Ishikawa (cell line): ENCODE data around the gene ELF5.

Experiments used
- CEBPB ChIP-seq: IDR thresholded peaks from 2 replicates; pipeline ENCODE4 v1.6.1; 2012
- CREB1 ChIP-seq: IDR thresholded peaks from 2 replicates; pipeline ENCODE4 v1.6.1; 2012; ENCODE audit warnings: low read depth
- EGR1 ChIP-seq: IDR thresholded peaks from 2 replicates; pipeline ENCODE4 v1.6.1; 2012
- EP300 ChIP-seq: IDR thresholded peaks from 2 replicates; pipeline ENCODE4 v1.6.1; 2012; ENCODE audit warnings: borderline replicate concordance
- FOXM1 ChIP-seq: IDR thresholded peaks from 2 replicates; pipeline ENCODE4 v1.6.1; 2012; ENCODE audit warnings: low read depth, borderline replicate concordance
- NFIC ChIP-seq: IDR thresholded peaks from 2 replicates; pipeline ENCODE4 v1.6.1; 2012
- RAD21 ChIP-seq: IDR thresholded peaks from 2 replicates; pipeline ENCODE4 v1.6.1; 2012; ENCODE audit warnings: low read depth
- TAF1 ChIP-seq: IDR thresholded peaks from 2 replicates; pipeline ENCODE4 v1.6.1; 2012; ENCODE audit warnings: low read depth, mild to moderate bottlenecking
- TCF12 ChIP-seq: IDR thresholded peaks from 2 replicates; pipeline ENCODE4 v1.6.1; 2012; ENCODE audit warnings: low read depth
- TEAD4 ChIP-seq: IDR thresholded peaks from 2 replicates; pipeline ENCODE4 v1.6.1; 2012
- YY1 ChIP-seq: IDR thresholded peaks from 2 replicates; pipeline ENCODE4 v1.6.1; 2012; ENCODE audit warnings: low read depth
- ZBTB7A ChIP-seq: IDR thresholded peaks from 2 replicates; pipeline ENCODE4 v1.6.1; 2012; ENCODE audit warnings: low read depth
- TF ChIP-seq, protein P1 (sequence below): IDR thresholded peaks from 2 replicates; pipeline ENCODE4 v1.6.1; 2012; ENCODE audit warnings: low read depth, mild to moderate bottlenecking
- TF ChIP-seq, protein P2 (sequence below): IDR thresholded peaks from 2 replicates; pipeline ENCODE4 v1.6.1; 2012
- TF ChIP-seq, protein P3 (sequence below): IDR thresholded peaks from 2 replicates; pipeline ENCODE4 v1.6.1; 2012

The ELF5 gene

DNA sequence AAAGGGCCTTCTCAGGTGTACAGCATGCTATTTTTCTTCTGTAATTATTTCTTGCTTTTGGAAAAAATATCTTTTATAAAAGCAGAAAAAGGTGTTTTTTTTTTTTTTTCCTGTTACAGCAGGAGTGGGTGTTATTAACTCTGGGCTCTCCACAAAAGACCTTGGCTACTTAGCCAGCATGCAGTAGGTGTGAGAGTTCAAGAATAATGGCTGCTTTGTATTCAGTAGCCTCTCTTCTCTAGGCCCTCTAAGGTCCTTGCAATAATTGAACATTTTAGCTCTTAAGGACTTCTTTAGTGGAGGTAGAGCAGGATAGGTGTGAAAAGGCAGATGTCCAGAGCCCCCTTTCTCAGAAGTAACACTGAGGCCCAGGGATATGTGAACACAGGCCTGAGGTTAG, 3.4 kb downstream of the ELF5 start:
- TF ChIP-seq TAF1 (no peak), RAD21 (no peak), CREB1 (no peak), EGR1 (no peak), CEBPB (no peak), NFIC (no peak), EP300 (no peak), FOXM1 (no peak), ZBTB7A (no peak), TCF12 (no peak), TEAD4 (no peak), YY1 (no peak)
- TF ChIP-seq, protein P1, sequence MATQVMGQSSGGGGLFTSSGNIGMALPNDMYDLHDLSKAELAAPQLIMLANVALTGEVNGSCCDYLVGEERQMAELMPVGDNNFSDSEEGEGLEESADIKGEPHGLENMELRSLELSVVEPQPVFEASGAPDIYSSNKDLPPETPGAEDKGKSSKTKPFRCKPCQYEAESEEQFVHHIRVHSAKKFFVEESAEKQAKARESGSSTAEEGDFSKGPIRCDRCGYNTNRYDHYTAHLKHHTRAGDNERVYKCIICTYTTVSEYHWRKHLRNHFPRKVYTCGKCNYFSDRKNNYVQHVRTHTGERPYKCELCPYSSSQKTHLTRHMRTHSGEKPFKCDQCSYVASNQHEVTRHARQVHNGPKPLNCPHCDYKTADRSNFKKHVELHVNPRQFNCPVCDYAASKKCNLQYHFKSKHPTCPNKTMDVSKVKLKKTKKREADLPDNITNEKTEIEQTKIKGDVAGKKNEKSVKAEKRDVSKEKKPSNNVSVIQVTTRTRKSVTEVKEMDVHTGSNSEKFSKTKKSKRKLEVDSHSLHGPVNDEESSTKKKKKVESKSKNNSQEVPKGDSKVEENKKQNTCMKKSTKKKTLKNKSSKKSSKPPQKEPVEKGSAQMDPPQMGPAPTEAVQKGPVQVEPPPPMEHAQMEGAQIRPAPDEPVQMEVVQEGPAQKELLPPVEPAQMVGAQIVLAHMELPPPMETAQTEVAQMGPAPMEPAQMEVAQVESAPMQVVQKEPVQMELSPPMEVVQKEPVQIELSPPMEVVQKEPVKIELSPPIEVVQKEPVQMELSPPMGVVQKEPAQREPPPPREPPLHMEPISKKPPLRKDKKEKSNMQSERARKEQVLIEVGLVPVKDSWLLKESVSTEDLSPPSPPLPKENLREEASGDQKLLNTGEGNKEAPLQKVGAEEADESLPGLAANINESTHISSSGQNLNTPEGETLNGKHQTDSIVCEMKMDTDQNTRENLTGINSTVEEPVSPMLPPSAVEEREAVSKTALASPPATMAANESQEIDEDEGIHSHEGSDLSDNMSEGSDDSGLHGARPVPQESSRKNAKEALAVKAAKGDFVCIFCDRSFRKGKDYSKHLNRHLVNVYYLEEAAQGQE: no peak
- TF ChIP-seq, protein P2, sequence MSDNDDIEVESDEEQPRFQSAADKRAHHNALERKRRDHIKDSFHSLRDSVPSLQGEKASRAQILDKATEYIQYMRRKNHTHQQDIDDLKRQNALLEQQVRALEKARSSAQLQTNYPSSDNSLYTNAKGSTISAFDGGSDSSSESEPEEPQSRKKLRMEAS: no peak
- TF ChIP-seq, protein P3, sequence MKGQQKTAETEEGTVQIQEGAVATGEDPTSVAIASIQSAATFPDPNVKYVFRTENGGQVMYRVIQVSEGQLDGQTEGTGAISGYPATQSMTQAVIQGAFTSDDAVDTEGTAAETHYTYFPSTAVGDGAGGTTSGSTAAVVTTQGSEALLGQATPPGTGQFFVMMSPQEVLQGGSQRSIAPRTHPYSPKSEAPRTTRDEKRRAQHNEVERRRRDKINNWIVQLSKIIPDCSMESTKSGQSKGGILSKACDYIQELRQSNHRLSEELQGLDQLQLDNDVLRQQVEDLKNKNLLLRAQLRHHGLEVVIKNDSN: no peak

DNA sequence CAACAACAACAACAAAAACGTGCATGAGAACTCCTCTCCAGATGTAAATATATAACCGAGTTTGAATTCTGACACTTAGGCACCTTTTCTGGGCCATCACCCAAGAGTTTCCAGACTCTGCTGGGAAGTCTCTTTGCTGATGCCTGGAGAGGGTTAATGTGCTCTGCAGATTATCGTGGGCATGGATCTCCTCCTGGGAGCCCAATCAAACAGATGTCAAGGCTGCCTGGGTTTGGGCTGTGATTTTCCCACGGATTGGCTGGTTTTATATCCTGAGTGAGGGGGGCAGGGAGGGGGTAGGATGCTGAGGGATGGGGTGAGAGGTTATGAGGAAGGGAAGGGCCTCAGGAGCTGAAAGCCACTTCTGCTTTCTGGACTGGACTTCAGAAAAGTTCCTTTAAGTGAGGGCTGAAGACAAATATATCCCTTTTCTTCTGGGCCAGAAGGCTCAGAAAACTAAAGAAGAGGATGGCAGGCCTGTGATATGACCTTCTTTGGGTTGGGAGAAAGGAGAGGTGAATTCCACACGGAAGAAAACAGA, 4.2 kb downstream of the ELF5 start:
- no peak for TF ChIP-seq EP300
- TF ChIP-seq, protein P2: no peak
- TF ChIP-seq NFIC: no peak
- TF ChIP-seq TCF12: no peak
- no peak for TF ChIP-seq TAF1
- TF ChIP-seq RAD21: no peak
- TF ChIP-seq YY1: no peak
- no peak for TF ChIP-seq CREB1
- no peak for TF ChIP-seq ZBTB7A
- TF ChIP-seq, protein P1: no peak
- TF ChIP-seq CEBPB: no peak
- TF ChIP-seq, protein P3: no peak
- TF ChIP-seq FOXM1: no peak

DNA sequence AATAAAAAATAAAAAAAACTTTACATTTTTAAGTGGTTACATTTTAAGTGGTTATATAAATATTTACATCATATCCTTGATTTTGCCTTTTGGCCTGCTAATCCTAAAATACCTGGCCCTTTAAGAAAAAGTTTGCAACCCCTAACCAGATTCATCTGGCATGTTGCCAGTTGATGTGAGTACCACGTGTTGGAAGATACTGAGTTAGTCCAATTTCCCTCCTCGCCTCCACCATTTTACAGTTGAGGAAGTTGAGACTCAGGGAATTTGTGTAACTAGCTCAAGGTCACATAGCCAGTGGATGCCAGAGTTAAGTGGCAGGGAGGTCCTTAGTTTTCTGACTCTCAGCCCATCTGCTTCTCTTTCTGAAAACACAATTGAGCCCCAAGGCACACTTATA, 5.1 kb downstream of the ELF5 start:
- TF ChIP-seq ZBTB7A (no peak), TCF12 (no peak), YY1 (no peak), FOXM1 (no peak), RAD21 (no peak), EP300 (no peak), TAF1 (no peak), CEBPB (no peak), NFIC (no peak)
- TF ChIP-seq, protein P2: no peak
- TF ChIP-seq, protein P3: no peak
- TF ChIP-seq, protein P1: no peak

DNA sequence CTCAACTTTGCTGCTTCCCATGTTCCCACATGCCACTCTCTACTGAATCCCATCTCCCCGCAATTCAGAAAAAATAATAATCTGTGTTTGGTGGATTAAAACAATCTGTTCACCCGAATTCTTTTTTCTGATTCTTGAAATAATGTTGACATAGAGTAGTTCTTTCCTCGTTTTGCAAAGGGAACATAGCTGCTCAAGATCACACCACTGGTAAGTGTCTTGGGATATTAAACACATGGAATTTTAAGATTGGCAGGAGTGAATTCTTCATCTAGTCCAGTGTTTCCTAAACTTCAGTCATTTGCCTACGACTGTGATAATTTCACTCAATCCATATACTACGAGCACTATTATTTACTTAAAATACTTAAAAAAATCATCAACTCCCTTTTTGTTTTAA, 6.0 kb downstream of the ELF5 start:
- TF ChIP-seq RAD21: no peak
- TF ChIP-seq CREB1: no peak
- no peak for TF ChIP-seq EGR1
- TF ChIP-seq, protein P2: no peak
- no peak for TF ChIP-seq ZBTB7A
- no peak for TF ChIP-seq NFIC
- TF ChIP-seq FOXM1: no peak
- no peak for TF ChIP-seq YY1
- TF ChIP-seq, protein P1: no peak
